Hepatocyte (in vitro differentiated cells): ENCODE measurements around the gene BTD. TPM values are rescaled to one million over a fixed set of nuclear protein-coding genes. Genes with fewer than 3 reads are reported as not detected.

Source experiments
- DNase-seq: peaks from one replicate; pipeline ENCODE4 v3.0.0-alpha.2; 2016; ENCODE audit warnings: low spot score
- H2AFZ ChIP-seq: fragments of 200-600 bp; sonication (generic); 2 replicates; pipeline ENCODE4 v1.6.0; 2016; ENCODE audit warnings: antibody characterized with exemption, mild to moderate bottlenecking
- H3K27ac ChIP-seq: fragments of 200-600 bp; sonication (generic); 2 replicates; pipeline ENCODE4 v1.5.1; 2016; ENCODE audit warnings: mild to moderate bottlenecking
- H3K27me3 ChIP-seq: fragments of 200-600 bp; sonication (generic); 2 replicates; pipeline ENCODE4 v1.6.1; 2016
- H3K36me3 ChIP-seq: fragments of 200-600 bp; sonication (generic); replicated peaks from 2 replicates; pipeline ENCODE4 v1.5.1; 2016; ENCODE audit warnings: low read depth; ENCODE audit not compliant: insufficient read depth
- H3K4me1 ChIP-seq: fragments of 200-600 bp; sonication (generic); 2 replicates; pipeline ENCODE4 v1.5.1; 2016; ENCODE audit warnings: mild to moderate bottlenecking, moderate library complexity; ENCODE audit not compliant: insufficient read depth
- H3K4me2 ChIP-seq: fragments of 200-600 bp; sonication (generic); 2 replicates; pipeline ENCODE4 v1.6.0; 2016
- H3K4me3 ChIP-seq: fragments of 200-600 bp; sonication (generic); 2 replicates; pipeline ENCODE4 v1.5.1; 2016; ENCODE audit warnings: mild to moderate bottlenecking
- H3K79me2 ChIP-seq: fragments of 200-600 bp; sonication (generic); 2 replicates; pipeline ENCODE4 v1.6.0; 2017; ENCODE audit warnings: mild to moderate bottlenecking
- H3K9me2 ChIP-seq: fragments of 200-600 bp; sonication (generic); replicated peaks from 2 replicates; pipeline ENCODE4 v1.6.0; 2017; ENCODE audit warnings: mild to moderate bottlenecking; ENCODE audit not compliant: insufficient read depth
- H3K9me3 ChIP-seq: fragments of 200-600 bp; sonication (generic); 2 replicates; pipeline ENCODE4 v1.5.1; 2016; ENCODE audit warnings: low read depth, mild to moderate bottlenecking
- H4K20me1 ChIP-seq: fragments of 200-600 bp; sonication (generic); 2 replicates; pipeline ENCODE4 v1.6.0; 2016; ENCODE audit warnings: mild to moderate bottlenecking; ENCODE audit not compliant: insufficient read depth, poor library complexity, severe bottlenecking
- CTCF ChIP-seq: fragments of 200-600 bp; sonication (generic); IDR thresholded peaks from 2 replicates; pipeline ENCODE4 v1.5.1; 2016; ENCODE audit warnings: antibody characterized with exemption, mild to moderate bottlenecking; ENCODE audit not compliant: poor library complexity
- EZH2 ChIP-seq: fragments of 200-600 bp; sonication (generic); IDR thresholded peaks from 2 replicates; pipeline ENCODE4 v1.6.1; 2016; ENCODE audit warnings: antibody characterized with exemption, mild to moderate bottlenecking, borderline replicate concordance
- EZH2phosphoT487 ChIP-seq: fragments of 200-600 bp; sonication (generic); IDR thresholded peaks from one replicate; pipeline ENCODE4 v1.6.1; 2018; ENCODE audit warnings: antibody characterized with exemption, mild to moderate bottlenecking, low read depth, moderate library complexity; ENCODE audit not compliant: unreplicated experiment, severe bottlenecking
- WGBS: methylation state at CpG from one replicate; pipeline ENCODE4 v1.1.6; 2016; ENCODE audit warnings: low lambda C conversion rate; ENCODE audit errors: missing lambda C conversion rate; 5-methylcytosine and 5-hydroxymethylcytosine counted together
- polyA plus RNA-seq: library from polyadenylated mRNA; unstranded; fragments of >200 nt; fragmentation: Nextera tagmentation; extraction: Ambion mirVana; gene quantifications from 2 replicates; pipeline ENCODE4 v1.2.1, GENCODE V29; 2016
- total RNA-seq: library from RNA; depleted of rRNA; stranded (reverse); fragments of >200 nt; gene quantifications from 2 replicates; pipeline ENCODE4 v1.2.3, GENCODE V29; 2014

The BTD gene
- total and polyA plus RNA-seq, 2 experiments from 2014 or later, result 28.4 to 37.9 TPM

DNA sequence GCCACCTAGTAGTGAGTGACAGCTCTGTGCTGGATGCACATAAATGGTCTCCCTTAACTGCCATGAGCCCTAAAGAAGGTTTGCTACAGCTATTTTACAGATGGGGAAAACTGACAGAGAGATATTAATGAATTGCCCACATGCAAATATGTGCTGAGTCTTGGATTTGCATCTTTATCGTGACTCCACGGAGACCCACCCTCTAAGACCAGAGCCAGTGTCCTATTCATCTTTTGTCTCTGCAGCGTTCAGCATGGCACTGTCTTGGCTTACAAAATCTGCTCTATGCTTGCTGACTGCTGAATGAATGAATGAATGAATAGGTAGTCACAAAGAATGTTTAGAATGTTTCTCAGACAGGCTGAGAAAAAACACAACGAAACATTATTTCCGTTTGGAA, 48.3 kb downstream of the BTD start:
- no peak for TF ChIP-seq CTCF
- no peak for TF ChIP-seq EZH2
- TF ChIP-seq EZH2phosphoT487, result no peak
- Histone ChIP-seq H4K20me1 (no peaks in the 10 kb centered on the region), H3K79me2 (no peaks in the 10 kb centered on the region), H3K4me3 (no peak overlapping the region), H3K27me3 (no peaks in the 10 kb centered on the region), H3K9me2 (no peaks in the 10 kb centered on the region), H3K36me3 (no peaks in the 10 kb centered on the region), H3K4me1 (no peaks in the 10 kb centered on the region), H3K27ac (no peak overlapping the region), H3K4me2 (no peak overlapping the region), H2AFZ (no peak overlapping the region), H3K9me3 (no peaks in the 10 kb centered on the region)
- WGBS, result 95% methylated on average over 5 of the region's 5 CpGs
- no peak for DNase-seq

- peaks cover 1% of the 10 kb centered on the region for H3K4me1 ChIP-seq
- no peaks in the 10 kb centered on the region for H3K36me3 ChIP-seq
- no peaks in the 10 kb centered on the region for H3K9me2 ChIP-seq
- no peak for TF ChIP-seq EZH2phosphoT487
- no peak for TF ChIP-seq EZH2
- no peak for TF ChIP-seq CTCF
- no peaks in the 10 kb centered on the region for H3K9me3 ChIP-seq
- no peak overlapping the region for H3K4me3 ChIP-seq
- DNase-seq, result no peak
- no peak overlapping the region for H3K27ac ChIP-seq
- no peak overlapping the region for H2AFZ ChIP-seq
- H3K79me2 ChIP-seq, result no peaks in the 10 kb centered on the region
- H3K27me3 ChIP-seq, result no peaks in the 10 kb centered on the region
- WGBS, result 75% methylated on average over 8 of the region's 8 CpGs
- H3K4me2 ChIP-seq, result no peak overlapping the region
- no peaks in the 10 kb centered on the region for H4K20me1 ChIP-seq
Observed at GRCh38 chr3:15651396-15651795, 49.9 kb downstream of the BTD start.

DNA sequence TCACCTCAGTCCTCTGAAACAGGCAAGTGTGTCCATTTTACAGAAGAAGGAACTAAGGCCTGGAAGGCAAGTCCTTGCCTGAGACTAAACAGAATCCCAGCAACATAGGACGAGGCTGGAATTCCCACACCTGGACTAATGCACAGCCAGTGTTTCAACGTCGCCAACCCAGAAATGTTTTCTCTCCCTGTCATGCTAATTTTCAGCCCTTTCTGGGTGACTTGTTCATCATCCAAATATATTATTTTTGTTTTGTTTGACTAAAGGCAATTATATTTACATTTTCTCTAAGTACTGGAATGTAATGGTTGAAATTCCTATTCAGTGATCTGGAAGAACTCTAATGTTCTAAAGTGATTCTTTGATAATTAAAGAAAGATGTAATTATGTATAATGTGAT, 51.8 kb downstream of the BTD start:
- peaks cover 6% of the 10 kb centered on the region for H3K4me1 ChIP-seq
- no peaks in the 10 kb centered on the region for H4K20me1 ChIP-seq
- H3K79me2 ChIP-seq, result no peaks in the 10 kb centered on the region
- no peaks in the 10 kb centered on the region for H3K27me3 ChIP-seq
- H2AFZ ChIP-seq, result no peak overlapping the region
- no peak for DNase-seq
- no peaks in the 10 kb centered on the region for H3K9me3 ChIP-seq
- 92% methylated on average over 3 of the region's 3 CpGs for WGBS
- no peak for TF ChIP-seq EZH2
- TF ChIP-seq EZH2phosphoT487, result no peak
- TF ChIP-seq CTCF, result no peak
- H3K4me3 ChIP-seq, result no peak overlapping the region
- H3K4me2 ChIP-seq, result no peak overlapping the region
- H3K27ac ChIP-seq, result no peak overlapping the region
- H3K9me2 ChIP-seq, result no peaks in the 10 kb centered on the region
- no peaks in the 10 kb centered on the region for H3K36me3 ChIP-seq

DNA sequence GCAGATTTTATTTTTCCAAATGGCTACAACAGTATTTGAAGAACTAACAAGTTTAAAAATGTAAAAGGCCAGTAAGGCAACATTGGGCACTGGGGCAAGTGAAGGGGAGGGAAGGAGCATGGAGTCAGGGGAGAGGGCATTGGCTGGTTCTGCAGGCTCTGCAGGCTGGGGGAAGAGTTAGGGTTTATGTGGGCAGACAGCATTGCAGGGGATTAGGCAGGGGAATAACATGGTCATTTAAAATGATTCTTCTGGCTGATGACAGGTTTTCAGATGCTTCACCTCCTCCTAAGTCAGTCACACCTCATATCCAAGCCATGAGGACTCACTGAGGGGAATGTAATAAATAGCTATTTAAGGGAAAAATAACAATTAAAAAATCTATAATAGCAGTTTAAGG, 52.6 kb downstream of the BTD start:
- DNase-seq, result no peak
- Histone ChIP-seq H3K27me3 (no peaks in the 10 kb centered on the region), H3K4me2 (no peak overlapping the region), H3K9me2 (no peaks in the 10 kb centered on the region), H3K79me2 (no peaks in the 10 kb centered on the region), H3K27ac (no peak overlapping the region), H2AFZ (no peak overlapping the region), H3K4me3 (no peak overlapping the region), H3K36me3 (no peaks in the 10 kb centered on the region), H3K4me1 (peaks cover 6% of the 10 kb centered on the region), H3K9me3 (no peaks in the 10 kb centered on the region), H4K20me1 (no peaks in the 10 kb centered on the region)
- TF ChIP-seq EZH2 (no peak), EZH2phosphoT487 (no peak), CTCF (no peak)
